Ishikawa (cell line): ENCODE results near the gene TNFRSF25.

Source experiments
- CEBPB ChIP-seq: IDR thresholded peaks from 2 replicates; pipeline ENCODE4 v1.6.1; 2012
- CREB1 ChIP-seq: IDR thresholded peaks from 2 replicates; pipeline ENCODE4 v1.6.1; 2012; ENCODE audit warnings: low read depth
- EGR1 ChIP-seq: IDR thresholded peaks from 2 replicates; pipeline ENCODE4 v1.6.1; 2012
- EP300 ChIP-seq: IDR thresholded peaks from 2 replicates; pipeline ENCODE4 v1.6.1; 2012; ENCODE audit warnings: borderline replicate concordance
- FOXM1 ChIP-seq: IDR thresholded peaks from 2 replicates; pipeline ENCODE4 v1.6.1; 2012; ENCODE audit warnings: low read depth, borderline replicate concordance
- NFIC ChIP-seq: IDR thresholded peaks from 2 replicates; pipeline ENCODE4 v1.6.1; 2012
- RAD21 ChIP-seq: IDR thresholded peaks from 2 replicates; pipeline ENCODE4 v1.6.1; 2012; ENCODE audit warnings: low read depth
- TAF1 ChIP-seq: IDR thresholded peaks from 2 replicates; pipeline ENCODE4 v1.6.1; 2012; ENCODE audit warnings: low read depth, mild to moderate bottlenecking
- TCF12 ChIP-seq: IDR thresholded peaks from 2 replicates; pipeline ENCODE4 v1.6.1; 2012; ENCODE audit warnings: low read depth
- TEAD4 ChIP-seq: IDR thresholded peaks from 2 replicates; pipeline ENCODE4 v1.6.1; 2012
- YY1 ChIP-seq: IDR thresholded peaks from 2 replicates; pipeline ENCODE4 v1.6.1; 2012; ENCODE audit warnings: low read depth
- ZBTB7A ChIP-seq: IDR thresholded peaks from 2 replicates; pipeline ENCODE4 v1.6.1; 2012; ENCODE audit warnings: low read depth
- TF ChIP-seq, protein P1 (sequence below): IDR thresholded peaks from 2 replicates; pipeline ENCODE4 v1.6.1; 2012; ENCODE audit warnings: low read depth, mild to moderate bottlenecking
- TF ChIP-seq, protein P2 (sequence below): IDR thresholded peaks from 2 replicates; pipeline ENCODE4 v1.6.1; 2012
- TF ChIP-seq, protein P3 (sequence below): IDR thresholded peaks from 2 replicates; pipeline ENCODE4 v1.6.1; 2012

Gene TNFRSF25

DNA sequence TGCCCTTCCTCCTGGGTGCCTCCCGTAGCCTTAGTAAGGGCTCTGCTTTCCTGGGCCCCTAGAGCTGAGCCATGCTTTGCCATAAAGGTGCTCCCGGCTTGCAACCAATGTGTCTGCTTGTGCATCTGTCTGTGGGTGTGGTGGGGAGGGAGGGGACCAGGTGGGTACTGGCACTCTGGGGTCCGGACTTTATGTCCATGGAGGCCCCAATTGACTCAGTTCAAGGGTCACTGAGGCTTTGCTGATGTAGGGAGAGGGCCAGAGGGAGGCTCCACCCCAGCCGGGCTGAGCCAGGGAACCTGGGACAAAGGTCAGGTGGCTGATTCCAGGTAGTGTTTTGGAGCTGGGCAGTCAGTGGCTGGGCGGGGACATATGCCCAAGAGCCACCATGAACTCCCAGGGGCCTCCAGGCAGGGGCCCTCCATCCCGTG lies 15.0 kb downstream of the TNFRSF25 start:
- TF ChIP-seq EP300 (no peak), RAD21 (no peak), NFIC (no peak), FOXM1 (no peak), ZBTB7A (no peak), TCF12 (no peak), EGR1 (no peak), CREB1 (no peak), CEBPB (no peak), TEAD4 (no peak), YY1 (no peak), TAF1 (no peak)
- TF ChIP-seq, protein P1, sequence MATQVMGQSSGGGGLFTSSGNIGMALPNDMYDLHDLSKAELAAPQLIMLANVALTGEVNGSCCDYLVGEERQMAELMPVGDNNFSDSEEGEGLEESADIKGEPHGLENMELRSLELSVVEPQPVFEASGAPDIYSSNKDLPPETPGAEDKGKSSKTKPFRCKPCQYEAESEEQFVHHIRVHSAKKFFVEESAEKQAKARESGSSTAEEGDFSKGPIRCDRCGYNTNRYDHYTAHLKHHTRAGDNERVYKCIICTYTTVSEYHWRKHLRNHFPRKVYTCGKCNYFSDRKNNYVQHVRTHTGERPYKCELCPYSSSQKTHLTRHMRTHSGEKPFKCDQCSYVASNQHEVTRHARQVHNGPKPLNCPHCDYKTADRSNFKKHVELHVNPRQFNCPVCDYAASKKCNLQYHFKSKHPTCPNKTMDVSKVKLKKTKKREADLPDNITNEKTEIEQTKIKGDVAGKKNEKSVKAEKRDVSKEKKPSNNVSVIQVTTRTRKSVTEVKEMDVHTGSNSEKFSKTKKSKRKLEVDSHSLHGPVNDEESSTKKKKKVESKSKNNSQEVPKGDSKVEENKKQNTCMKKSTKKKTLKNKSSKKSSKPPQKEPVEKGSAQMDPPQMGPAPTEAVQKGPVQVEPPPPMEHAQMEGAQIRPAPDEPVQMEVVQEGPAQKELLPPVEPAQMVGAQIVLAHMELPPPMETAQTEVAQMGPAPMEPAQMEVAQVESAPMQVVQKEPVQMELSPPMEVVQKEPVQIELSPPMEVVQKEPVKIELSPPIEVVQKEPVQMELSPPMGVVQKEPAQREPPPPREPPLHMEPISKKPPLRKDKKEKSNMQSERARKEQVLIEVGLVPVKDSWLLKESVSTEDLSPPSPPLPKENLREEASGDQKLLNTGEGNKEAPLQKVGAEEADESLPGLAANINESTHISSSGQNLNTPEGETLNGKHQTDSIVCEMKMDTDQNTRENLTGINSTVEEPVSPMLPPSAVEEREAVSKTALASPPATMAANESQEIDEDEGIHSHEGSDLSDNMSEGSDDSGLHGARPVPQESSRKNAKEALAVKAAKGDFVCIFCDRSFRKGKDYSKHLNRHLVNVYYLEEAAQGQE: no peak
- TF ChIP-seq, protein P2, sequence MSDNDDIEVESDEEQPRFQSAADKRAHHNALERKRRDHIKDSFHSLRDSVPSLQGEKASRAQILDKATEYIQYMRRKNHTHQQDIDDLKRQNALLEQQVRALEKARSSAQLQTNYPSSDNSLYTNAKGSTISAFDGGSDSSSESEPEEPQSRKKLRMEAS: no peak
- TF ChIP-seq, protein P3, sequence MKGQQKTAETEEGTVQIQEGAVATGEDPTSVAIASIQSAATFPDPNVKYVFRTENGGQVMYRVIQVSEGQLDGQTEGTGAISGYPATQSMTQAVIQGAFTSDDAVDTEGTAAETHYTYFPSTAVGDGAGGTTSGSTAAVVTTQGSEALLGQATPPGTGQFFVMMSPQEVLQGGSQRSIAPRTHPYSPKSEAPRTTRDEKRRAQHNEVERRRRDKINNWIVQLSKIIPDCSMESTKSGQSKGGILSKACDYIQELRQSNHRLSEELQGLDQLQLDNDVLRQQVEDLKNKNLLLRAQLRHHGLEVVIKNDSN: no peak

DNA sequence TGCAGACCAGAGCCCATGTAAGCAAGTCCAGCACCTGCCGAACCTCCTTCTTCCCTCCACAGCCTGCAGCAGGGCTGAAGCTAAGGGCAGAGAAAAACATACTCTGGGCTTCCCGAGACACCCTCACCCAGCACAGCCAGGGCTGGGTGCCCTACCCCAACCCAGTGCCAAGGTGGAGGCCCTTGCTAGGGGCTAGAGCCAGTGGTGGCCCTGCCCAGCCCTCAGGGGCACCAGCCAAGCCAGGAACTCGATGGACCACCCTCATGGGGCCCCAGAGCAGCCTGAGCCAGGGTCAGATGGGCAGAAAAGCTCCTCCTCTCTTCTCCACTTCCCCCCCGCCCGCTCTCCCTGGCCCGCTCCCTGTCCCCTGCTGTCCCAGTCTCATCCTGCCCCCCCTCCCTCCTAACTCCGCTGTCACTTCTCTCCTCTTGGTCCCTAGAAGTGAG lies 15.9 kb downstream of the TNFRSF25 start:
- TF ChIP-seq TEAD4 (no peak), FOXM1 (no peak), EGR1 (no peak), TCF12 (no peak)
- TF ChIP-seq, protein P1: no peak

DNA sequence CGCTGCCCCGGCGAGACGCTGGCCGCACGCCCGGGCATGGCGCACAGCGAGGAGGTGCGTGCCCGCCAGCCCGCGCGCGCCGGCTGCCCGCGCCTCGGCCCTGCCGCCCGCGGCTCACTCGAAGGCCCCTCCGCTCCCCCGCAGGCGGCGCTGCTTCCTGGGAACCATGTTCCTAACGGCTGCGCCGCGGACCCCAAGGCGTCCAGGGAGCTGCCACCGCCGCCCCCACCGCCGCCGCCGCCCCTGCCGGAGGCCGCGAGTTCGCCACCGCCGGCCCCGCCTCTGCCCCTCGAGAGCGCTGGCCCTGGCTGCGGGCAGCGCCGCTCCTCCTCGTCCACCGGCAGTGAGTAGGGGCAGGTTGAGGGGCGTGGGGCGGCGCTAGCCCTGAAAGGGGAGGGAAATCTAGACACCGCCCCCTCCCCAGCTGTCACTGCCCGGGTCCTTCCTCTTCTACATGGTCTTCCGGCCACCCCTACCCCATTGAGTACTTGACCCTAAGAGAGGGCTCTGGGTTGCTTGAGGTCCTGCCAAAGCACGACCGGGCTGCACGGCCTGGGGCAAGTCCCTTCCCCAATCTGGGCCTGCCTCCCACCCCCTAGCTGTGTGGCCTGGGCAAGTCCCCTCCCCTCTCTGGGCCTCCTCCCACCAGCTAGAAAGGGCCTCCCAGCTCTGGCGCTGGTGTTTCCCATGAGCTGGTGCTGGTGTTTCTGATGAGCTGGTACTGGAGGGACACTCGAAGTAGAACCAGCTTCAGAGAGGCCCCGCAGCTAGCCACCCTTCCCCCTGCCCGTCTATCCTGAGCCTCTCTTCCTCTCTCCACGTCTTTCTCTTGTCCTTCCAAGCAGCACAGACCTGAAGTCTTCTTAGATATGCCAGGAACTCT lies 17.0 kb downstream of the TNFRSF25 start:
- TF ChIP-seq, protein P2: 0 out of 2 replicates have a peak, but pooled peaks have one; percentile 18
- TF ChIP-seq EP300: no peak
- TF ChIP-seq CREB1: no peak
- no peak for TF ChIP-seq TAF1
- no peak for TF ChIP-seq NFIC
- no peak for TF ChIP-seq RAD21
- TF ChIP-seq TCF12: no peak
- no peak for TF ChIP-seq CEBPB
- no peak; the same call in 1 of the 2 replicates for TF ChIP-seq ZBTB7A

DNA sequence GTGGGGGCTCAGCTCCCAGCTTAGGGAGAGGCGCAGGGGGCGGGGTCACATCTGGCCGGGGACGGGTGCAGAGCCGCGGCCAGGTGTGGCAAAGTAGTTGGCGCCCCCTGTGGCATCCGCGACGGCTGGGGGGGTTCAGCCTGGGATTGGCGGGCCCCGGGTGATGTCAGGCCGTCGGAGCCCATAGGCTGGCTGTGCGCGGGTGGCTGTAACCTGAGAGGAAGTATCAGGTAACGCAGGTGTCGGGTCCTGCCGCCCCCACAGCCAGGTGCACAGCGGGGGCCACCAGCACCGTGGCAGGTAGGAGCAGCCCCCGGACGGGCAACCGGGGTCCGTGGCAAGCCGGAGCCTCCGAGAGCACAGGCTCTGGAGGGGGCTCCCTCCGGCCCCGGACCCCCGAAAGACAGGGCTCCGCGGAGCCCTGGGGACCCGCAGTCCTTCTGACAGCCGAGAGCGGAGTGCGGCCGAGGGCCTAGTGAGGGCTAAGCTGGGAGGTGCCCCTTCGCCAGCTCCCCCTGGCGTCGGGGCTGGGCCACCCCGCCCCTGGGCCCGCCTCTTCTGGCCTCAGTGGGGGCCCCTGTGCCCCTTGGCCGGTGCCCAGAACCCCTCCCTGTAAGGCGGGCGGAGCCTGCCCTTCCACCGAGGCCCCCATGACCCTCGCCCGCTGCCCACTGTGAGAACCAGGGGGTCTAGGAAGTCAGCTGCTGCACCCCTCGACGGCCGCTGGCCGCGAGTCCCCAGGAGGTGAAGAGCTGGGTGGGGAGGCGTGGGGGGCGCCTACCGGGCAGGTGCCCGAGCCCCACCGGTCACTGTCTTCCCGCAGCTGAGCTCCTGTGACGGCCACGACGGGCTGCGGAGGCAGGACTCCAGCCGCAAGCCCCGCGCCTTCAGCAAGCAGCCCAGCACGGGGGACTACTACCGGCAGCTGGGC lies 17.9 kb downstream of the TNFRSF25 start:
- TF ChIP-seq, protein P3: peak; percentile 37; the same call in 1 of the 2 replicates
- TF ChIP-seq EP300 (peak; percentile 87), TEAD4 (peak; percentile 63), TCF12 (peak; percentile 95), NFIC (peak; percentile 84), EGR1 (peak; percentile 98), TAF1 (no peak), YY1 (0 out of 2 replicates have a peak, but pooled peaks have one; percentile 11), ZBTB7A (peak; percentile 56; the same call in 1 of the 2 replicates), CREB1 (0 out of 2 replicates have a peak, but pooled peaks have one; percentile 10), CEBPB (peak; percentile 5; the same call in 1 of the 2 replicates), RAD21 (peak; percentile 8; the same call in 1 of the 2 replicates), FOXM1 (peak; percentile 10; the same call in 1 of the 2 replicates)
- TF ChIP-seq, protein P1: no peak
- TF ChIP-seq, protein P2: no peak; the same call in none of the 2 replicates
